Cardiac muscle cell (in vitro differentiated cells and primary cell): ENCODE data around the gene SFXN5. TPM values are rescaled to one million over a fixed set of nuclear protein-coding genes. Genes with fewer than 3 reads are reported as not detected.
A peak's percentile ranks its signal among the peaks of the same experiment; 100 is the strongest.

Experiments used
- DNase-seq, 2 donors: peaks; one replicate each; pipeline versions ENCODE4 v3.0.0 to v3.0.0-alpha.2; 2010 to 2017; ENCODE audit warnings: low read depth in 1 of 2, low spot score in 1 of 2
- H3K27ac ChIP-seq: fragments of 200-600 bp; sonication (generic); 2 replicates; pipeline ENCODE4 v1.5.1; 2016
- H3K27me3 ChIP-seq: fragments of 200-600 bp; sonication (generic); 2 replicates; pipeline ENCODE4 v1.6.0; 2016; ENCODE audit warnings: control low read depth
- H3K36me3 ChIP-seq: fragments of 200-600 bp; sonication (generic); 2 replicates; pipeline ENCODE4 v1.5.1; 2016; ENCODE audit warnings: control low read depth
- H3K4me1 ChIP-seq: fragments of 200-600 bp; sonication (generic); 2 replicates; pipeline ENCODE4 v1.8.1; 2017; ENCODE audit warnings: low read depth, mild to moderate bottlenecking, mixed run types
- H3K4me3 ChIP-seq: fragments of 200-600 bp; sonication (generic); 2 replicates; pipeline ENCODE4 v1.5.1; 2016; ENCODE audit warnings: mild to moderate bottlenecking
- H3K9me3 ChIP-seq: fragments of 200-600 bp; sonication (generic); 2 replicates; pipeline ENCODE4 v1.5.1; 2017; ENCODE audit warnings: low read depth, mild to moderate bottlenecking, control low read depth
- polyA plus RNA-seq: library from polyadenylated mRNA; unstranded; fragments of >200 nt; fragmentation: Nextera tagmentation; extraction: Ambion mirVana; gene quantifications from 2 replicates; pipeline ENCODE4 v1.2.1, GENCODE V29; 2016
- total RNA-seq: library from RNA; depleted of rRNA; stranded (reverse); fragments of >200 nt; gene quantifications from 2 replicates; pipeline ENCODE4 v1.2.3, GENCODE V29; 2016
- TF ChIP-seq, protein P1 (sequence below): IDR thresholded peaks from 2 replicates; pipeline ENCODE4 v1.5.1; 2012; ENCODE audit warnings: low read depth, mild to moderate bottlenecking, low read length

SFXN5 gene
- total and polyA plus RNA-seq, 2 experiments from 2014 or later = 11.4 to 13.5 TPM

GRCh38 chr2:72999729-73000725, 71.5 kb downstream of the SFXN5 start:
- Histone ChIP-seq H3K4me1 (no peaks in the 10 kb centered on the region), H3K36me3 (no peaks in the 10 kb centered on the region), H3K27ac (no peak overlapping the region), H3K9me3 (no peaks in the 10 kb centered on the region), H3K4me3 (no peak overlapping the region), H3K27me3 (no peaks in the 10 kb centered on the region)
- TF ChIP-seq, protein P1, sequence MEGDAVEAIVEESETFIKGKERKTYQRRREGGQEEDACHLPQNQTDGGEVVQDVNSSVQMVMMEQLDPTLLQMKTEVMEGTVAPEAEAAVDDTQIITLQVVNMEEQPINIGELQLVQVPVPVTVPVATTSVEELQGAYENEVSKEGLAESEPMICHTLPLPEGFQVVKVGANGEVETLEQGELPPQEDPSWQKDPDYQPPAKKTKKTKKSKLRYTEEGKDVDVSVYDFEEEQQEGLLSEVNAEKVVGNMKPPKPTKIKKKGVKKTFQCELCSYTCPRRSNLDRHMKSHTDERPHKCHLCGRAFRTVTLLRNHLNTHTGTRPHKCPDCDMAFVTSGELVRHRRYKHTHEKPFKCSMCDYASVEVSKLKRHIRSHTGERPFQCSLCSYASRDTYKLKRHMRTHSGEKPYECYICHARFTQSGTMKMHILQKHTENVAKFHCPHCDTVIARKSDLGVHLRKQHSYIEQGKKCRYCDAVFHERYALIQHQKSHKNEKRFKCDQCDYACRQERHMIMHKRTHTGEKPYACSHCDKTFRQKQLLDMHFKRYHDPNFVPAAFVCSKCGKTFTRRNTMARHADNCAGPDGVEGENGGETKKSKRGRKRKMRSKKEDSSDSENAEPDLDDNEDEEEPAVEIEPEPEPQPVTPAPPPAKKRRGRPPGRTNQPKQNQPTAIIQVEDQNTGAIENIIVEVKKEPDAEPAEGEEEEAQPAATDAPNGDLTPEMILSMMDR = no peak
- peak in 1 of 2 donors; percentile 24 for DNase-seq

DNA sequence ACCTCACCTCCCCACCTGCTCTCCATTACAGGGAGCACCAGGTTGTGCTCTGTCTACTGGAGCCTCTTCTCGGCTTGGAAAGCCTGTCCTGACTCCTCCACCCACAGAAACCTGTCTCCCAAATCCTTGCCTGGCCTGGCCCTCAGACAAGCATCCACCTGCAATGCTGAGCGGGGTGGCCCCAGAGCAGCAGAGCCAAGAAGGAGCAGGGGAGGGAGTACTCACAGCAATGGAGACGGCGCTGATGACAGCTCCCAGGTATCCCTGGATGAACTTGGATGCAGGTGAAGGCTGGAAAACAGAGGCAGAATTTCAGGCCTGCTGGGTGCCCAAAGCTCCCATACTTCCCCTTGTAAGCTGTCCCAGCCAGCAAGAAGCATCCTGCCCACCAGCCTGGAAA, 72.8 kb downstream of the SFXN5 start:
- no peak for DNase-seq
- Histone ChIP-seq H3K9me3 (no peaks in the 10 kb centered on the region), H3K36me3 (no peaks in the 10 kb centered on the region)

GRCh38 chr2:72998234-72998651, 73.3 kb downstream of the SFXN5 start:
- no peak for DNase-seq
- Histone ChIP-seq H3K27ac (no peak overlapping the region), H3K27me3 (no peaks in the 10 kb centered on the region), H3K4me1 (no peaks in the 10 kb centered on the region), H3K36me3 (no peaks in the 10 kb centered on the region), H3K9me3 (no peaks in the 10 kb centered on the region), H3K4me3 (no peak overlapping the region)
- TF ChIP-seq, protein P1 = no peak

More for the DNA sequence above, 72.8 kb downstream of the SFXN5 start:
- TF ChIP-seq, protein P1 = no peak
- Histone ChIP-seq H3K4me1 (no peaks in the 10 kb centered on the region), H3K27ac (no peak overlapping the region), H3K4me3 (no peak overlapping the region), H3K27me3 (no peaks in the 10 kb centered on the region)

DNA sequence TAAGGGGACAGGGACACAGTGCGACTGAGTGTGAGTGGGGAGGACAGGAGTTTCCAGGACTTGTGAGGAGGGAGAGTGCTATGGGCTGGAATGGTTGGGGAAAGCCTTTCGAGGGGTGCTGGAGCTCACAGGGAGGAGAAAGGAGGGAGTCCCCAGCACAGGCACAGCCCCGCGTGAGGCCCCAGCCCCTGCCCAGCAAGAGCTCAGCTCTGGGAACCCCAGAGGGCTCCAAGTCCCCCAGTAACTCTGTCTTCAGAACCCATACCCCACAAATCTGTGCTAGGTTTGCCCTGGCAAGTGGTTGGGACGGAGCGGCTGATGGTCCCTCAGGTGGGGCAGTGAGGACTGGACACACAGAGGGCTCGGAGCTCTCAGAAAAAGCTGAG, 75.4 kb downstream of the SFXN5 start:
- no peak for DNase-seq
- H3K4me3 ChIP-seq = no peak overlapping the region
- TF ChIP-seq, protein P1 = no peak
- H3K27ac ChIP-seq = no peak overlapping the region
- no peaks in the 10 kb centered on the region for H3K36me3 ChIP-seq
- H3K27me3 ChIP-seq = no peaks in the 10 kb centered on the region
- H3K9me3 ChIP-seq = no peaks in the 10 kb centered on the region
- H3K4me1 ChIP-seq = no peaks in the 10 kb centered on the region

DNA sequence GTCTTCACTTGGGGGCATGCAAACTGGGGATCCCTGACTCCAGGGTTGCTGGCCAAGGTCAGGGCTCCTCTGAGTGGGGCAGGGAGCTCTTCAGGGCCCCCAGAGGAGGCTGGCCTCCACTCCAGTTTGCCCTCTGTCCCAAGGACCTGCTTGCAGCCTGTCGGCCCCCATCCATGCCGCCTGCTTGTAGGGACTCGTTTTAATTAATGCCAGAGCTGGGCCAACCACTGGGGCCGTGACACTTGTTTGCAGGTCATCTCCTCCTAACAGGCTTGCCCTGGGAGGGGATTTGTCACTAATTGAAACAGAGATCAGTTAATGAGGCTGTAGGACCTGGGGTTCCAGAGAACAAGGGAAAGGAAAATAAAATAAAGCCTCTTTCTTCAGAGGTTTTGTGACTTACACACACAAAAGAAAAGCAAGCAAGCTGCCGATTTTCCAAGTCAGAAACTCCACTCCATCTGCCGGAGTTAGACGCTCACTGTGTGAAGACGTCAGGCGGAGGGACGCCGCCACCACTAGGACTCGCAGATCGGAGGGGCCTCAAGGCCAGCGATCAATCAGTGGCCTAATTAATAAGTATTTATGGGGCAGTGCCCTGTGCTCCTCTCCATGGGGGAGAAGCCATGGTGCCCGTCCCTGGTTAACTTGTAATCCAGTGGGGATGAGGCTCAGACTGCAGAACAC, 75.9 kb downstream of the SFXN5 start:
- Histone ChIP-seq H3K36me3 (no peaks in the 10 kb centered on the region), H3K4me1 (no peaks in the 10 kb centered on the region), H3K27me3 (no peaks in the 10 kb centered on the region), H3K4me3 (no peak overlapping the region), H3K27ac (no peak overlapping the region), H3K9me3 (no peaks in the 10 kb centered on the region)
- DNase-seq = no peak
- TF ChIP-seq, protein P1 = no peak
